Panc1 (cell line): ENCODE measurements around the gene RHOG.

Experiments
- CTCF ChIP-seq: fragments of 450-650 bp; IDR thresholded peaks from 2 replicates; pipeline ENCODE4 v1.5.1; 2017; ENCODE audit warnings: mild to moderate bottlenecking
- POLR2AphosphoS5 ChIP-seq: IDR thresholded peaks from 2 replicates; pipeline ENCODE4 v1.6.1; 2012; ENCODE audit warnings: mild to moderate bottlenecking, low read depth, low read length, moderate library complexity
- SIN3A ChIP-seq: IDR thresholded peaks from 2 replicates; pipeline ENCODE4 v1.6.1; 2012; ENCODE audit warnings: low read depth, mild to moderate bottlenecking, low read length, moderate library complexity, borderline replicate concordance; ENCODE audit not compliant: insufficient read depth
- TF ChIP-seq, protein P1 (sequence below), 2 experiments: IDR thresholded peaks; 2 replicates each; pipeline ENCODE4 v1.6.1; 2011 to 2012; ENCODE audit warnings: low read depth in 2 of 2, control low read depth in 1 of 2, low read length in 1 of 2, mild to moderate bottlenecking in 1 of 2, moderate library complexity in 1 of 2; ENCODE audit not compliant: insufficient read depth in 1 of 2

DNA sequence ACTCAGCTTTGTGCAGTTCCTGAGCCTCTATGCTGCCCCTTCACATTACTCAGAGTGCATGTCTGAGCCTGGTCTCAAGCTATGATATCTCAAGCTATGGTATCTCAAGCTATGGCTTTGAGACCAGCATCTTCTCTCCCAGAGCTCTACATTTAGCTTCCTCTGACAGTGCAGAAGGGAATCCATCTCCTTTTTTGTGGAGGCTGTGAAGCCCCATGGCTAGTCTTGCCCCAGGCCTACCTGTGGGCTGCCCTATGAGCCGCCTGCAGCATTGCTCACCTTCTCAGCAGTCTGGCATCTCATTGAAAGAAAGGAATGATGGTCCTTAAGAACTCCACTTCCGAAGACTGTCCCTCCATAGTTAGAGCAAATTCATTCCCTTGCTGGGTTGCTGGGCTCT, 19.8 kb downstream of the RHOG start:
- TF ChIP-seq CTCF = no peak
- TF ChIP-seq SIN3A = no peak
- no peak for TF ChIP-seq POLR2AphosphoS5
- TF ChIP-seq, protein P1, sequence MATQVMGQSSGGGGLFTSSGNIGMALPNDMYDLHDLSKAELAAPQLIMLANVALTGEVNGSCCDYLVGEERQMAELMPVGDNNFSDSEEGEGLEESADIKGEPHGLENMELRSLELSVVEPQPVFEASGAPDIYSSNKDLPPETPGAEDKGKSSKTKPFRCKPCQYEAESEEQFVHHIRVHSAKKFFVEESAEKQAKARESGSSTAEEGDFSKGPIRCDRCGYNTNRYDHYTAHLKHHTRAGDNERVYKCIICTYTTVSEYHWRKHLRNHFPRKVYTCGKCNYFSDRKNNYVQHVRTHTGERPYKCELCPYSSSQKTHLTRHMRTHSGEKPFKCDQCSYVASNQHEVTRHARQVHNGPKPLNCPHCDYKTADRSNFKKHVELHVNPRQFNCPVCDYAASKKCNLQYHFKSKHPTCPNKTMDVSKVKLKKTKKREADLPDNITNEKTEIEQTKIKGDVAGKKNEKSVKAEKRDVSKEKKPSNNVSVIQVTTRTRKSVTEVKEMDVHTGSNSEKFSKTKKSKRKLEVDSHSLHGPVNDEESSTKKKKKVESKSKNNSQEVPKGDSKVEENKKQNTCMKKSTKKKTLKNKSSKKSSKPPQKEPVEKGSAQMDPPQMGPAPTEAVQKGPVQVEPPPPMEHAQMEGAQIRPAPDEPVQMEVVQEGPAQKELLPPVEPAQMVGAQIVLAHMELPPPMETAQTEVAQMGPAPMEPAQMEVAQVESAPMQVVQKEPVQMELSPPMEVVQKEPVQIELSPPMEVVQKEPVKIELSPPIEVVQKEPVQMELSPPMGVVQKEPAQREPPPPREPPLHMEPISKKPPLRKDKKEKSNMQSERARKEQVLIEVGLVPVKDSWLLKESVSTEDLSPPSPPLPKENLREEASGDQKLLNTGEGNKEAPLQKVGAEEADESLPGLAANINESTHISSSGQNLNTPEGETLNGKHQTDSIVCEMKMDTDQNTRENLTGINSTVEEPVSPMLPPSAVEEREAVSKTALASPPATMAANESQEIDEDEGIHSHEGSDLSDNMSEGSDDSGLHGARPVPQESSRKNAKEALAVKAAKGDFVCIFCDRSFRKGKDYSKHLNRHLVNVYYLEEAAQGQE (IDR thresholded peaks at IDR 0.05; ENCODE audit: insufficient read depth in 1 of 2, low read depth in 2 of 2, low read length in 1 of 2) = no peak
